Cardiac fibroblast (primary cell): ENCODE data around the gene S100A14.

ENCODE experiments used
- DNase-seq, 2 donors: peaks; one replicate each; pipeline versions ENCODE4 v3.0.0 to v3.0.0-alpha.2; 2010; ENCODE audit warnings: low read depth in 2 of 2
- H3K4me3 ChIP-seq, 2 donors: replicated peaks in 1 of 2; 1 replicate in 1 of 2; 2 replicates in 1 of 2; pipeline ENCODE4 v1.5.1; 2011; ENCODE audit warnings: low read depth in 2 of 2, low read length in 2 of 2, mild to moderate bottlenecking in 2 of 2, moderate library complexity in 1 of 2
- CTCF ChIP-seq: IDR thresholded peaks from one replicate; pipeline ENCODE4 v1.5.1; 2011; ENCODE audit warnings: low read depth, mild to moderate bottlenecking, low read length, inconsistent platforms

Gene S100A14

GRCh38 chr1:153608089-153608682, 7.9 kb downstream of the S100A14 start:
- no peak for TF ChIP-seq CTCF
- DNase-seq: no peak
- H3K4me3 ChIP-seq: peak overlapping the region; percentile 26 to 77

GRCh38 chr1:153607381-153607780, 8.7 kb downstream of the S100A14 start:
- no peak overlapping the region for H3K4me3 ChIP-seq
- no peak for TF ChIP-seq CTCF
- no peak for DNase-seq

- TF ChIP-seq CTCF: no peak
- no peak overlapping the region for H3K4me3 ChIP-seq
- no peak for DNase-seq
These were observed 9.9 kb downstream of the S100A14 start for GRCh38 chr1:153606194-153606593.

- no peak for DNase-seq
- TF ChIP-seq CTCF: no peak
- H3K4me3 ChIP-seq: no peak overlapping the region
These were observed 13.4 kb downstream of the S100A14 start for GRCh38 chr1:153602749-153603148.

GRCh38 chr1:153599847-153600246, 16.3 kb downstream of the S100A14 start:
- no peak for DNase-seq
- no peak overlapping the region for H3K4me3 ChIP-seq
- no peak for TF ChIP-seq CTCF

GRCh38 chr1:153598309-153599172, 17.6 kb downstream of the S100A14 start:
- no peak overlapping the region for H3K4me3 ChIP-seq
- no peak for TF ChIP-seq CTCF
- peak; percentile 77 to 82 for DNase-seq
